Psoas muscle (tissue), 8 donors: Measurements from ENCODE around the gene ANKRD23. TPM values are rescaled to one million over a fixed set of nuclear protein-coding genes. Genes with fewer than 3 reads are reported as not detected.

Experiments used
- ATAC-seq, 4 donors: fragments of 200-7000 bp; cut with Tn5 transposase; one replicate each; pipeline ENCODE4 v1.9.1; 2020; ENCODE audit warnings: moderate library complexity in 3 of 4, mild to moderate bottlenecking in 2 of 4
- DNase-seq, 2 donors: peaks; one replicate each; pipeline ENCODE4 v3.0.0-alpha.2; 2020
- H3K27ac ChIP-seq: fragments of 200-600 bp; one replicate; pipeline ENCODE4 v1.8.0; 2022
- H3K27me3 ChIP-seq, 3 donors: fragments of 200-600 bp in 1 of 3; one replicate each; pipeline versions ENCODE4 v1.6.1 to v1.8.0; 2013 to 2022; ENCODE audit warnings: low read length in 2 of 3, mild to moderate bottlenecking in 2 of 3, moderate library complexity in 1 of 3; ENCODE audit not compliant: insufficient read depth in 3 of 3
- H3K36me3 ChIP-seq, 2 donors: fragments of 200-600 bp in 1 of 2; one replicate each; pipeline versions ENCODE4 v1.6.1 to v1.8.0; 2013 to 2022; ENCODE audit warnings: low read depth in 1 of 2, mild to moderate bottlenecking in 1 of 2, moderate library complexity in 1 of 2; ENCODE audit not compliant: insufficient read depth in 1 of 2
- H3K4me1 ChIP-seq: fragments of 200-600 bp; one replicate; pipeline ENCODE4 v1.8.0; 2022
- H3K4me3 ChIP-seq: fragments of 200-600 bp; one replicate; pipeline ENCODE4 v1.8.0; 2022; ENCODE audit warnings: mild to moderate bottlenecking
- H3K9me3 ChIP-seq: fragments of 200-600 bp; one replicate; pipeline ENCODE4 v1.8.0; 2022
- CTCF ChIP-seq: fragments of 200-600 bp; IDR thresholded peaks from one replicate; pipeline ENCODE4 v1.8.0; 2022; ENCODE audit warnings: antibody characterized with exemption
- WGBS, 3 donors: extraction: QIAGEN DNeasy Blood & Tissue Kit; methylation state at CpG; one replicate each; pipeline versions ENCODE4 v1.1.6 to v1.1.7; 2013; 5-methylcytosine and 5-hydroxymethylcytosine counted together
- intact Hi-C, 2 donors: fragments of 100-400 bp; cut with DNase I; formaldehyde crosslinking; loops; one replicate each; pipeline versions ENCODE4 v1.11.0 to v1.14.2; 2022
- polyA plus RNA-seq, 3 donors: library from polyadenylated mRNA; stranded (reverse); fragments of 200-250 nt; gene quantifications; one replicate each; pipeline ENCODE4 v1.2.3, GENCODE V29; 2013
- total RNA-seq, 4 donors: library from RNA; stranded (reverse); fragmentation: NEBNext Ultra II Directional in 2 of 4; extraction: Animal tissue kit (Norgen Biotek cat#: 25700) in 2 of 4; gene quantifications; one replicate each; pipeline versions ENCODE4 v1.2.1 to v1.2.4, GENCODE V29; 2021 to 2023
- donor health status: healthy with polysubstance abuse.
- donor health status: DM: no; HTN: no; CAD: no; lungs with moderate emphysema.
- donor health status: Bipolar disorder and iron deficiency.
- donor health status: healthy.
- donor health status: DM: yes; HTN: yes; CAD: no.
- donor health status: DM: no; HTN: no; CAD: no.
- donor health status: DM: no; HTN: no; CAD: no.
- donor health status: DM: yes; HTN: yes; CAD: no.

The ANKRD23 gene
- total and polyA plus RNA-seq, 7 donors, result 256 to 1,374 (median 788) TPM

DNA sequence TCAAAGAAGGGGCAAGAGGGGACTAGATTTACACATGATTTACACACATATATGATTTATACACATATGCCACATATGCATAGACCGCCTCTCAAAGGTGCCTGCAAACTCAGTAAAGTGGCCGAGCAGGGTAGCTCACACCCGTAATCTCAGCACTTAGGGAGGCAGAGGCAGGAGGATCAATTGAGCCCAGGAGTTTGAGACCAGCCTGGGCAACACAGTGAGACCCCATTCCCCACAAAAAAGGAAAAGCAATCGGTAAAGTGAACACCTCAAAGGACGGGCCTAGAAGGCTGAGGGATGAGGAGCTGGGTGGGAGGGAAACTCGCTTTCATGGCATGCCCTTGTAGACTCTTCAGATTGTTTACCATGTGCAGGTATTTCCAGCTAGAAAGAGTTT lies 8.8 kb upstream of the ANKRD23 start:
- Histone ChIP-seq H3K36me3 (peaks cover 3 to 67% of the 10 kb centered on the region in 2 donors), H3K27me3 (no peaks in the 10 kb centered on the region), H3K27ac (no peak overlapping the region), H3K9me3 (no peaks in the 10 kb centered on the region), H3K4me1 (peaks cover 8% of the 10 kb centered on the region), H3K4me3 (no peak overlapping the region)
- TF ChIP-seq CTCF, result no peak
- intact Hi-C loops, result no loop called here
- ATAC-seq, result no peak
- WGBS, 3 donors, result 96% methylated on average over 6 of the region's 6 CpGs
- peak in 1 of 2 donors; percentile 10 for DNase-seq

- no peak for ATAC-seq
- peaks cover 14% of the 10 kb centered on the region for H3K4me1 ChIP-seq
- intact Hi-C loops, result no loop called here
- no peak for TF ChIP-seq CTCF
- H3K27ac ChIP-seq, result peak overlapping the region; percentile 33
- H3K36me3 ChIP-seq, result peaks cover 3 to 69% of the 10 kb centered on the region in 2 donors
- no peak overlapping the region for H3K4me3 ChIP-seq
- 76 to 78% (median 76%) methylated on average over 9 of the region's 9 CpGs for WGBS, 3 donors
- no peaks in the 10 kb centered on the region for H3K27me3 ChIP-seq
- H3K9me3 ChIP-seq, result no peaks in the 10 kb centered on the region
- no peak for DNase-seq
Observed at GRCh38 chr2:96848264-96848663, 4.4 kb upstream of the ANKRD23 start.

- H3K4me3 ChIP-seq, result no peak overlapping the region
- no peak overlapping the region for H3K27ac ChIP-seq
- H3K9me3 ChIP-seq, result no peaks in the 10 kb centered on the region
- WGBS, 3 donors, result 69 to 79% (median 72%) methylated on average over 10 of the region's 10 CpGs
- DNase-seq, result no peak
- intact Hi-C loops, result no loop called here
- H3K36me3 ChIP-seq, result peaks cover 2 to 62% of the 10 kb centered on the region in 2 donors
- H3K4me1 ChIP-seq, result peaks cover 14% of the 10 kb centered on the region
- no peaks in the 10 kb centered on the region for H3K27me3 ChIP-seq
- ATAC-seq, result no peak
- TF ChIP-seq CTCF, result no peak
Observed at GRCh38 chr2:96847586-96847985, 3.8 kb upstream of the ANKRD23 start.

DNA sequence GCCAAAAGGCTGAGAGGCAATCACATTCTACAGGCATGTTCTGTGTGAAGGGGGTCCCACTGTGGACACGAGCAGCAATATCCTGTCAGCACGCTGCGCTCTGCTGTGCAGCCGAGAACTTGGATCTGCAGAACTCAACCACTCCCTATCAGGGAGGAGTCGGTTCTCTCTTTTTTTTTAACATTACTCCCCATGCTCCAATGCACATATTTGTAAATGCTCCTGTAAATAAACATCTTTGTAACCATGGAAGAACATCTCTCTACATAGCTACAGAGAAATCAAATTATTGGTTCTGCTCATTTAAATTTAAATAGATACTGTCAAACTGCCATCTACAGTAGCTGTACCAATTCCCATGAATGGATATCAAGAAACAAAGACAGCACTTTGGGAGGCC lies 3.0 kb upstream of the ANKRD23 start:
- Histone ChIP-seq H3K9me3 (no peaks in the 10 kb centered on the region), H3K36me3 (peaks cover 0 to 58% of the 10 kb centered on the region in 2 donors), H3K4me1 (peaks cover 14% of the 10 kb centered on the region), H3K27me3 (no peaks in the 10 kb centered on the region), H3K4me3 (no peak overlapping the region), H3K27ac (no peak overlapping the region)
- ATAC-seq, result no peak
- intact Hi-C loops, result no loop called here
- DNase-seq, result no peak
- no peak for TF ChIP-seq CTCF
- 91 to 95% (median 94%) methylated on average over 5 of the region's 5 CpGs for whole genome bisulfite sequencing, 3 donors

GRCh38 chr2:96844405-96844808 lies 586 bp upstream of the ANKRD23 start:
- Histone ChIP-seq H3K27ac (peak overlapping the region; percentile 97), H3K27me3 (no peaks in the 10 kb centered on the region), H3K9me3 (no peaks in the 10 kb centered on the region), H3K4me3 (peak overlapping the region; percentile 71), H3K4me1 (peaks cover 33% of the 10 kb centered on the region), H3K36me3 (peaks cover 0 to 59% of the 10 kb centered on the region in 2 donors)
- peak; percentile 13 to 39 (median 22) for ATAC-seq
- DNase-seq, result no peak
- 29 to 35% (median 33%) methylated on average over 14 to 17 of the region's 17 CpGs for WGBS, 3 donors
- intact Hi-C loops, result no loop called here
- TF ChIP-seq CTCF, result no peak
